Ovary (tissue), 9 donors: ENCODE data around the gene MESP1. TPM values are rescaled to one million over a fixed set of nuclear protein-coding genes. Genes with fewer than 3 reads are reported as not detected.

ENCODE experiments used
- DNase-seq, 5 donors: peaks; one replicate each; pipeline ENCODE4 v3.0.0-alpha.2; 2019 to 2020
- H3K27ac ChIP-seq, 2 donors: fragments of 200-600 bp; one replicate each; pipeline versions ENCODE4 v1.5.1 to v1.8.0; 2019 to 2022
- H3K27me3 ChIP-seq: fragments of 200-600 bp; one replicate; pipeline ENCODE4 v1.8.0; 2022
- H3K36me3 ChIP-seq: fragments of 200-600 bp; sonication (generic); one replicate; pipeline ENCODE4 v1.5.1; 2019
- H3K4me1 ChIP-seq: one replicate; pipeline ENCODE4 v1.8.1; 2013; ENCODE audit warnings: mild to moderate bottlenecking, moderate library complexity; ENCODE audit not compliant: insufficient read depth
- H3K4me3 ChIP-seq: fragments of 200-600 bp; sonication (generic); one replicate; pipeline ENCODE4 v1.5.1; 2017
- H3K9me3 ChIP-seq, 2 donors: fragments of 200-600 bp in 1 of 2; sonication (generic) in 1 of 2; one replicate each; pipeline versions ENCODE4 v1.5.1 to v1.8.1; 2013 to 2019; ENCODE audit warnings: mild to moderate bottlenecking in 1 of 2, moderate library complexity in 1 of 2
- CTCF ChIP-seq, 3 donors: fragments of 450-650 bp in 2 of 3; fragments of 200-600 bp in 1 of 3; IDR thresholded peaks; one replicate each; pipeline versions ENCODE4 v1.5.1 to v1.8.0; 2016 to 2022; ENCODE audit warnings: antibody characterized with exemption in 3 of 3, mild to moderate bottlenecking in 1 of 3
- EP300 ChIP-seq: sonication (generic); formaldehyde crosslinking; IDR thresholded peaks from one replicate; pipeline ENCODE4 v1.6.1; 2017; ENCODE audit warnings: antibody characterized with exemption
- POLR2A ChIP-seq: fragments of 450-650 bp; IDR thresholded peaks from one replicate; pipeline ENCODE4 v1.6.1; 2017; ENCODE audit warnings: antibody characterized with exemption, mild to moderate bottlenecking, moderate library complexity
- WGBS, 3 donors: extraction: QIAGEN DNeasy Blood & Tissue Kit in 1 of 3; methylation state at CpG; one replicate each; pipeline versions ENCODE4 v1.1.5 to v1.1.7; 2013 to 2017; 5-methylcytosine and 5-hydroxymethylcytosine counted together
- intact Hi-C, 4 donors: fragments of 100-400 bp; cut with DNase I; formaldehyde crosslinking; loops; one replicate each; pipeline versions ENCODE4 v1.11.0 to v1.15.1; 2022 to 2023
- polyA plus RNA-seq, 2 donors: library from polyadenylated mRNA; stranded (reverse); fragments of 200-250 nt in 1 of 2; fragments of 350-450 nt in 1 of 2; fragmentation: Illumina TruSeq in 1 of 2; extraction: RNeasy Lipid Tissue Mini Kit (QIAGEN cat#74804) in 1 of 2; gene quantifications; one replicate each; pipeline ENCODE4 v1.2.3, GENCODE V29; 2013 to 2014
- total RNA-seq, 7 donors: library from RNA; depleted of rRNA in 2 of 7; stranded (reverse); fragments of >200 nt in 2 of 7; fragmentation: NEBNext Ultra II Directional in 3 of 7; extraction: Animal tissue kit (Norgen Biotek cat#: 25700) in 3 of 7; gene quantifications; one replicate each; pipeline versions ENCODE4 v1.1.0 to v1.2.4, GENCODE V29; 2016 to 2023
- donor health status: DM: no; HTN: no; CAD: no; lungs with moderate emphysema.
- donor health status: DM: no; HTN: no; CAD: no.
- donor health status: Bipolar disorder and iron deficiency.
- donor health status: DM: yes; HTN: yes; CAD: no.
- donor health status: DM: no; HTN: no; CAD: no.
- donor health status: DM: yes; HTN: yes; CAD: no.

MESP1 gene
- total and polyA plus RNA-seq, 9 donors: 0.20 to 1.3 (median 0.95) TPM; not detected in 1

DNA sequence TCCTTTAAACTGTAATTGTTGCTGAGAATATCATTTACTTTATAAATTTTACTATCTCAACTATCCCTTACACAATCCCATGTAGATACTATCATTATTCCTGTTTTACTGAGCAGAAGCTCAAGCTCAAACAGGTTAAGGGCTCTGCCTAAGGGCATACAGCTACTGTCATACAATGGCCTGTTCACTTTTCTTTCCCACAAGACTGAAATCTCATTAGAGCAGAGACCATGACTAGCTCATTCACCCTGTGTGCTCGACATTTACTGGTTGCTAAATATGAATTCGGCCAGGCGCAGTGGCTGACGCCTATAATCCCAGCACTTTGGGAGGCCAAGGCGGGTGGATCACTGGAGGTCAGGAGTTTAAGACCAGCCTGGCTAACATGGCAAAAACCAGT, 23.4 kb upstream of the MESP1 start:
- no peaks in the 10 kb centered on the region for H3K27me3 ChIP-seq
- DNase-seq: no peak
- H3K4me3 ChIP-seq: no peak overlapping the region
- H3K27ac ChIP-seq: no peak overlapping the region
- no peaks in the 10 kb centered on the region for H3K9me3 ChIP-seq
- H3K36me3 ChIP-seq: no peaks in the 10 kb centered on the region
- TF ChIP-seq EP300 (no peak), POLR2A (no peak), CTCF (IDR thresholded peaks at IDR 0.05) (no peak)
- no peaks in the 10 kb centered on the region for H3K4me1 ChIP-seq
- 94 to 97% (median 96%) methylated on average over 5 of the region's 5 CpGs for WGBS, 3 donors
- intact Hi-C loops: loop anchor here in 1 of 4 donors (10.0 kb wide), 1 partner anchor 100 kb away; no protein-coding TSS in a partner anchor

DNA sequence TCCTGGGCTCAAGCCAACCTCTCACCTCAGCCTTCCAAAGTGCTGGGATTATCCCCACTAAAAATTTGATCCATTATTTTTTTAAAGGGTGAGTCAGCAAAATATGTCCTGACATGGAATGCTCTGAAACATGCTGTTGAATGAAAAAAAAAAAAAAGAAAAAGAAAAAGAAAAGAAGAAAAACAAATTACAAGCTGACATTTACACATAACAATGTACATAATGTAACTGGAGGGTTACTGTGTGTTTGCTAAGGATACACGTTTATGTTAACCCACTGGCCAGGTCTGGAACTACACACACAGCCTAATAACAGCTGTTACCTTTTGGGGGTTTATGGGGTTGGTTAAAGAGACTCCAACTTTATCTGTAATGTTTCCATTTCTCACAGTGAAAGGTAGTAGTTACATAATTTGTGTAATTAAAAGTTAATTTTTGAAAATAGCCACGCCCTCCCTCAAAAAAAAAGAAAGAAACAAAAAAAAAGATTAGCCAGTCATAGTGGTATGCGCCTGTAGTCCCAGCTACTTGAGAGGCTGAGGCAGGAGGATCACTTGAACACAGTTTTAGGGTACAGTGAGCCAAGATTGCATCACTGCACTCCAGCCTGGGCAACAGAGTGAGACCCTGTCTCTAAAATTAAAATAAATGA, 22.0 kb upstream of the MESP1 start:
- no peak overlapping the region for H3K4me3 ChIP-seq
- H3K9me3 ChIP-seq: no peaks in the 10 kb centered on the region
- no peak for DNase-seq
- H3K4me1 ChIP-seq: no peaks in the 10 kb centered on the region
- WGBS, 3 donors: 65 to 68% (median 65%) methylated on average over 3 of the region's 3 CpGs
- H3K27me3 ChIP-seq: no peaks in the 10 kb centered on the region
- no peak for TF ChIP-seq EP300
- no peak for TF ChIP-seq CTCF (IDR thresholded peaks at IDR 0.05)
- TF ChIP-seq POLR2A: no peak
- intact Hi-C loops: loop anchor here in 1 of 4 donors (10.0 kb wide), 1 partner anchor 102 kb away; no protein-coding TSS in a partner anchor
- no peak overlapping the region for H3K27ac ChIP-seq
- no peaks in the 10 kb centered on the region for H3K36me3 ChIP-seq

- H3K4me1 ChIP-seq: no peaks in the 10 kb centered on the region
- no peaks in the 10 kb centered on the region for H3K9me3 ChIP-seq
- no peak overlapping the region for H3K4me3 ChIP-seq
- 74 to 79% (median 77%) methylated on average over 3 of the region's 3 CpGs for WGBS, 3 donors
- TF ChIP-seq CTCF (IDR thresholded peaks at IDR 0.05): no peak
- TF ChIP-seq EP300: no peak
- no peak for TF ChIP-seq POLR2A
- H3K27ac ChIP-seq: no peak overlapping the region
- H3K27me3 ChIP-seq: no peaks in the 10 kb centered on the region
- intact Hi-C loops: loop anchor here in 1 of 4 donors (10.0 kb wide), 1 partner anchor 105 kb away; no protein-coding TSS in a partner anchor
- H3K36me3 ChIP-seq: no peaks in the 10 kb centered on the region
- no peak for DNase-seq
Observed at GRCh38 chr15:89770041-89770440, 19.0 kb upstream of the MESP1 start.

GRCh38 chr15:89769366-89769765, 18.3 kb upstream of the MESP1 start:
- Histone ChIP-seq H3K36me3 (no peaks in the 10 kb centered on the region), H3K4me1 (no peaks in the 10 kb centered on the region), H3K4me3 (no peak overlapping the region), H3K9me3 (no peaks in the 10 kb centered on the region), H3K27ac (no peak overlapping the region), H3K27me3 (no peaks in the 10 kb centered on the region)
- TF ChIP-seq CTCF (IDR thresholded peaks at IDR 0.05): no peak
- no peak for TF ChIP-seq EP300
- 90 to 93% (median 91%) methylated on average over 3 of the region's 3 CpGs for WGBS, 3 donors
- intact Hi-C loops: loop anchor here in 2 of 4 donors (10.0 kb wide), 2 partner anchors 105 to 305 kb away; no protein-coding TSS in a partner anchor
- no peak for DNase-seq
